ENCODE measurements around the gene IFNAR2. TPM values are rescaled to one million over a fixed set of nuclear protein-coding genes. Genes with fewer than 3 reads are reported as not detected.
"Not testable (repeated sequence)": the region's sequence is repeated elsewhere in the genome, so short reads cannot be mapped to it uniquely, and the experiment has no call there.

The IFNAR2 gene
- polyA plus RNA-seq, 1 of the 3 experiments (the other 2 are of a cell fraction) = 10.4 TPM

- TF ChIP-seq CTCF (IDR thresholded peaks at IDR 0.05) (no peak), IRF3 (IDR thresholded peaks at IDR 0.05; ENCODE audit: low read depth, low read length) (no peak), EP300 (IDR thresholded peaks at IDR 0.05; ENCODE audit: borderline replicate concordance in 1 of 2, low read depth in 1 of 2, low read length in 1 of 2) (no peak), RXRA (IDR thresholded peaks at IDR 0.05; ENCODE audit: borderline replicate concordance, low read depth) (no peak), CHD2 (IDR thresholded peaks at IDR 0.05; ENCODE audit: low read length, partially characterized antibody) (no peak), NFIC (IDR thresholded peaks at IDR 0.05; ENCODE audit: borderline replicate concordance) (no peak), TEAD4 (IDR thresholded peaks at IDR 0.05; ENCODE audit: borderline replicate concordance, insufficient read depth) (no peak), USF1 (IDR thresholded peaks at IDR 0.05; ENCODE audit: borderline replicate concordance, low read depth) (no peak), MAX (IDR thresholded peaks at IDR 0.05; ENCODE audit: low read depth) (no peak)
Measured at GRCh38 chr21:33240404-33240803, 10.7 kb downstream of the IFNAR2 start (continued).

GRCh38 chr21:33241846-33242245, 12.1 kb downstream of the IFNAR2 start:
- Histone ChIP-seq H3K27me3 (ENCODE audit: insufficient read depth) (no peaks in the 10 kb centered on the region), H3K9me3 (no peaks in the 10 kb centered on the region), H3K9me2 (no peaks in the 10 kb centered on the region), H4K20me1 (ENCODE audit: insufficient read depth) (no peaks in the 10 kb centered on the region), H3K4me3 (ENCODE audit: low read depth in 2 of 2, low read length in 1 of 2) (no peak overlapping the region), H3K36me3 (replicated peaks in 1 of 2; ENCODE audit: control insufficient read depth in 1 of 2, insufficient read depth in 2 of 2, low read length in 1 of 2) (peaks cover 11 to 20% of the 10 kb centered on the region in 2 experiments), H3K79me2 (ENCODE audit: insufficient read depth) (peaks cover 5% of the 10 kb centered on the region; the same call in 1 of the 2 replicates), H3K4me2 (no peak overlapping the region), H3K4me1 (ENCODE audit: control insufficient read depth in 1 of 2, insufficient read depth in 2 of 2, low read depth in 1 of 2, low read length in 1 of 2) (no peaks in the 10 kb centered on the region; a peak in 1 of 4 replicates), H3F3A (replicated peaks; ENCODE audit: insufficient read depth) (no peaks in the 10 kb centered on the region), H3K9ac (no peak overlapping the region), H2AFZ (ENCODE audit: low read depth) (no peak overlapping the region), H3K27ac (ENCODE audit: low read depth in 2 of 2, low read length in 1 of 2) (no peak overlapping the region)
- CTCF ChIA-PET = interaction anchor here (1.0 kb wide), 1 partner anchor 67 kb away, joined by 3 read pairs; no protein-coding TSS in a partner anchor
- no peak for DNase-seq
- no peak for TF ChIP-seq USF2 (IDR thresholded peaks at IDR 0.05; ENCODE audit: borderline replicate concordance, low read depth, low read length)
- 98% methylated on average over 2 of the region's 2 CpGs for WGBS (ENCODE audit: low lambda C conversion rate)
- POLR2A ChIA-PET = interaction anchor here (0.6 kb wide), 1 partner anchor 603 kb away, joined by 3 read pairs; no protein-coding TSS in a partner anchor

GRCh38 chr21:33242846-33243245, 13.1 kb downstream of the IFNAR2 start:
- H3F3A ChIP-seq (replicated peaks; ENCODE audit: insufficient read depth); H3K4me2 ChIP-seq; H3K9me2 ChIP-seq; H3K9me3 ChIP-seq; CTCF ChIA-PET; H3K9ac ChIP-seq; H3K79me2 ChIP-seq (ENCODE audit: insufficient read depth); H4K20me1 ChIP-seq (ENCODE audit: insufficient read depth); H3K4me1 ChIP-seq (ENCODE audit: control insufficient read depth in 1 of 2, insufficient read depth in 2 of 2, low read depth in 1 of 2, low read length in 1 of 2); DNase-seq; H3K27me3 ChIP-seq (ENCODE audit: insufficient read depth); H3K4me3 ChIP-seq (ENCODE audit: low read depth in 2 of 2, low read length in 1 of 2); H3K27ac ChIP-seq (ENCODE audit: low read depth in 2 of 2, low read length in 1 of 2); H2AFZ ChIP-seq (ENCODE audit: low read depth): not testable (repeated sequence)
- H3K36me3 ChIP-seq (replicated peaks in 1 of 2; ENCODE audit: control insufficient read depth in 1 of 2, insufficient read depth in 2 of 2, low read length in 1 of 2) = peaks cover 17 to 27% of the 10 kb centered on the region in 2 experiments
- POLR2A ChIA-PET = interaction anchor here (0.7 kb wide), 1 partner anchor 622 kb away, joined by 3 read pairs; no protein-coding TSS in a partner anchor
- WGBS (ENCODE audit: low lambda C conversion rate) = 97% methylated on average over 8 of the region's 8 CpGs

Measured in SK-N-SH (cell line).